OCI-LY3 (cell line): ENCODE measurements around the gene DNAH17.

Experiments
- H2AFZ ChIP-seq: fragments of 200-600, 300-600 bp; shearing (Covaris generic); 2 replicates; pipeline ENCODE4 v1.6.0; 2014; ENCODE audit warnings: antibody characterized with exemption, low read depth, low read length
- H3K27ac ChIP-seq: fragments of 200-600, 300-600 bp; sonication (generic); 2 replicates; pipeline ENCODE4 v1.5.1; 2014; ENCODE audit warnings: mild to moderate bottlenecking, low read length, moderate library complexity, mixed read lengths
- H3K27me3 ChIP-seq: fragments of 200-600, 300-600 bp; sonication (generic); 2 replicates; pipeline ENCODE4 v1.6.1; 2014; ENCODE audit warnings: low read depth, low read length, mixed read lengths
- H3K36me3 ChIP-seq: fragments of 200-600, 300-600 bp; sonication (generic); replicated peaks from 2 replicates; pipeline ENCODE3; 2014; ENCODE audit warnings: low read depth, low read length, mixed read lengths
- H3K4me1 ChIP-seq: fragments of 300-600, 200-600 bp; sonication (generic); 2 replicates; pipeline ENCODE4 v1.6.1; 2014; ENCODE audit warnings: low read length, mixed read lengths
- H3K4me2 ChIP-seq: fragments of 200-600, 300-600 bp; sonication (generic); 2 replicates; pipeline ENCODE4 v1.6.1; 2014; ENCODE audit warnings: low read length, mixed read lengths
- H3K4me3 ChIP-seq: fragments of 300-600, 200-600 bp; sonication (generic); 2 replicates; pipeline ENCODE4 v1.5.1; 2014; ENCODE audit warnings: antibody characterized with exemption, mild to moderate bottlenecking, low read length, moderate library complexity
- H3K79me2 ChIP-seq: fragments of 300-600, 200-600 bp; shearing (Covaris generic); 2 replicates; pipeline ENCODE4 v1.6.1; 2014; ENCODE audit warnings: mild to moderate bottlenecking, low read length, mixed read lengths
- H3K9ac ChIP-seq: fragments of 300-600, 200-600 bp; shearing (Covaris generic); 2 replicates; pipeline ENCODE4 v1.6.0; 2014; ENCODE audit warnings: mild to moderate bottlenecking, low read length, moderate library complexity
- H3K9me3 ChIP-seq: fragments of 200-600, 300-600 bp; shearing (Covaris generic); 2 replicates; pipeline ENCODE4 v1.6.1; 2014; ENCODE audit warnings: low read length, mixed read lengths; ENCODE audit not compliant: insufficient read depth
- H4K20me1 ChIP-seq: fragments of 200-600, 300-600 bp; sonication (generic); 2 replicates; pipeline ENCODE4 v1.6.1; 2016; ENCODE audit warnings: low read length, mixed read lengths; ENCODE audit not compliant: insufficient read depth
- EZH2phosphoT487 ChIP-seq: fragments of 200-600 bp; shearing (Covaris generic); IDR thresholded peaks from 2 replicates; pipeline ENCODE4 v1.6.1; 2018; ENCODE audit warnings: antibody characterized with exemption, mixed run types, low read depth
- TF ChIP-seq, protein P1 (sequence below): fragments of 200-600, 300-600 bp; sonication (generic); IDR thresholded peaks from 2 replicates; pipeline ENCODE4 v1.5.1; 2014; ENCODE audit warnings: antibody characterized with exemption, low read length, low read depth

The DNAH17 gene

DNA sequence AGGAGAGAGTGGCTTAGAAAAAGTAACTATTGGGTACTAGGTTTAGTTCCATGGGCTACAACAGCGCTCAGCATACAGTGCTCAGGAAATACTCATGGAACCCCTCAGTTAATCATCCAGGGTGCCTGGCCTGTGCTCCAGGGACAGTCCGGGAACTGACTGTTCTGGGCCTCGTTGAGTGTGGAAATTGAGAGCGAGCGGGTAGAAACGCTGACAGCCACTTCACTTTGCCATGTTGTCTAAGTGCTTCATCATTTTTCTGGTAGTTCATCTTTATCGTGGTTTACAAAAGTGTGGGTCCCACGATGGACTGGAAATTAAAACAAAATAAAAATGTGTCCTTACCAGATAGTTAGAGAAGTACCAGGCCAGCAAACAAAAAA, 31.6 kb upstream of the DNAH17 start:
- Histone ChIP-seq H3K4me2 (no peak overlapping the region), H3K36me3 (no peaks in the 10 kb centered on the region), H3K4me1 (no peaks in the 10 kb centered on the region), H3K27me3 (peaks cover 2% of the 10 kb centered on the region; the same call in 1 of the 2 replicates), H3K4me3 (no peak overlapping the region), H3K79me2 (no peaks in the 10 kb centered on the region), H3K27ac (no peak overlapping the region), H4K20me1 (no peaks in the 10 kb centered on the region), H3K9me3 (no peaks in the 10 kb centered on the region), H2AFZ (no peak overlapping the region), H3K9ac (no peak overlapping the region)
- TF ChIP-seq EZH2phosphoT487, result no peak
- TF ChIP-seq, protein P1, sequence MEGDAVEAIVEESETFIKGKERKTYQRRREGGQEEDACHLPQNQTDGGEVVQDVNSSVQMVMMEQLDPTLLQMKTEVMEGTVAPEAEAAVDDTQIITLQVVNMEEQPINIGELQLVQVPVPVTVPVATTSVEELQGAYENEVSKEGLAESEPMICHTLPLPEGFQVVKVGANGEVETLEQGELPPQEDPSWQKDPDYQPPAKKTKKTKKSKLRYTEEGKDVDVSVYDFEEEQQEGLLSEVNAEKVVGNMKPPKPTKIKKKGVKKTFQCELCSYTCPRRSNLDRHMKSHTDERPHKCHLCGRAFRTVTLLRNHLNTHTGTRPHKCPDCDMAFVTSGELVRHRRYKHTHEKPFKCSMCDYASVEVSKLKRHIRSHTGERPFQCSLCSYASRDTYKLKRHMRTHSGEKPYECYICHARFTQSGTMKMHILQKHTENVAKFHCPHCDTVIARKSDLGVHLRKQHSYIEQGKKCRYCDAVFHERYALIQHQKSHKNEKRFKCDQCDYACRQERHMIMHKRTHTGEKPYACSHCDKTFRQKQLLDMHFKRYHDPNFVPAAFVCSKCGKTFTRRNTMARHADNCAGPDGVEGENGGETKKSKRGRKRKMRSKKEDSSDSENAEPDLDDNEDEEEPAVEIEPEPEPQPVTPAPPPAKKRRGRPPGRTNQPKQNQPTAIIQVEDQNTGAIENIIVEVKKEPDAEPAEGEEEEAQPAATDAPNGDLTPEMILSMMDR, result no peak

DNA sequence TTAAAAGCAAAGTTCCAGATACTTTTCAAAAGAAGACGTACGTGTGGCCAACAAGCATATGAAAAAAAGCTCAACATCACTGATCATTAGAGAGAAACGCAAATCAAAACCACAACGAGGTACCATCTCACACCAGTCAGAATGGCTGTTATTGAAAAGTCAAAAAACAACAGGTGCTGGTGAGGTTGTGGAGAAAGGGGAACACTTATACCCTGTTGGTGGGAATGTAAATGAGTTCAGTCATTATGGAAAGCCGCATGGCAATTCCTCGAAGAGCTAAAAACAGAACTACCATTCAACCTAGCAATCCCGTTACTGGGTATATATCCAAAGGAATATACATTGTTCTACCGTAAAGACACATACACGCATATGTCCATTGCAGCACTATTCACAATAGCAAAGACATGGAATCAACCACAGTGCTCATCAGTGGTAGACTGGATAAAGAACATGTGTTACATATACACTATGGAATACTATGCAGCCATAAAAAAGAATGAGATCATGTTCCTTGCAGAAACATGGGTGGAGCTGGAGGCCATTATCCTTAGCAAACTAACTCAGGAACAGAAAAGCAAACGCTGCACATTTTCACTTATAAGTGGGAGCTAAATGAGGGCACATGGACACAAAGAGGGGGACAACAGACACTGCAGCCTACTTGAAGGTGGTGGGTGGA, 31.1 kb upstream of the DNAH17 start:
- Histone ChIP-seq H3K4me3 (no peak overlapping the region), H4K20me1 (no peaks in the 10 kb centered on the region), H3K79me2 (no peaks in the 10 kb centered on the region), H3K9ac (no peak overlapping the region), H3K27ac (no peak overlapping the region), H3K4me2 (no peak overlapping the region), H2AFZ (no peak overlapping the region), H3K4me1 (no peaks in the 10 kb centered on the region), H3K27me3 (peaks cover 2% of the 10 kb centered on the region; the same call in 1 of the 2 replicates), H3K9me3 (no peaks in the 10 kb centered on the region), H3K36me3 (no peaks in the 10 kb centered on the region)
- no peak for TF ChIP-seq EZH2phosphoT487
- TF ChIP-seq, protein P1, result no peak

DNA sequence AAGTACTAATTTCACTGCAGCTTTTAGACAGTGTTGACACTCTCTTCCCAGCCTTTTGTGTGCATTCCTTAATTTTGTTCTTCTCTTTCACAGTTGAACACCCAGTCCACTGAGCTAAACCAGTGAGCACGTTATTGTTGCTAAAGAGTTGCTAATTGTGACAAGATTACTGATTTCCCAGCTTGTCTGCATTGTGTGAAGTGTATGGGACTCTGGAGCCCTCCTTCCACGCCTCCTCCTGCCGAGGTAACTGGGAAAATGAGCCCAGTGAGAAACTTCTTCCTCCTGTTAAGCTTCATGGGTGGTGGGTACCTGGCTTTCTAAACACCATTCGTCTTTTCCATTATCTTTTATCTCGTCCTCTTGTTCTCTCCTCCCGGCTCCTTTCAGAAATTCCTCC, 29.8 kb upstream of the DNAH17 start:
- Histone ChIP-seq H3K9me3 (no peaks in the 10 kb centered on the region), H2AFZ (no peak overlapping the region), H3K79me2 (no peaks in the 10 kb centered on the region), H4K20me1 (no peaks in the 10 kb centered on the region), H3K4me3 (no peak overlapping the region), H3K36me3 (no peaks in the 10 kb centered on the region), H3K27ac (no peak overlapping the region), H3K4me2 (no peak overlapping the region), H3K9ac (no peak overlapping the region), H3K27me3 (peaks cover 2% of the 10 kb centered on the region; the same call in 1 of the 2 replicates), H3K4me1 (no peaks in the 10 kb centered on the region)
- TF ChIP-seq, protein P1, result no peak
- TF ChIP-seq EZH2phosphoT487, result no peak

DNA sequence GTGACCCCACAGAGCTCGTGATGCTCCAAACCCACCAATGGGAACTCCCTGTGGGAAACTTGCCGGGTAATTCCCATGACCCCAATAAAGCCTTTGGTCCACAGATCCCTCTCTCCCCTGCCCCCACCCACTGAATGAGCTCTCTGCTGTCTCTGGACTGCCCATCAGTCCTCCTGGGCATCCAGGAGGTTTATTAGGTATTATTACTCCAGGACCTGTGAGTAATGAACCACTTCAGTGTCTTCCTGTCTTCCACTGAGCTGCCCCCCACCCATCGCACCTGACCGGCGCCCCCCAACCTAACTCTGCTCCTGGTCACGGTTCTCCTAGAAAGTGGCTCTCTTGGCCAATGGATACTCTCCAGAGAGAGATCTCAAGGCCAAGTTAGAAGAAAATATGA, 28.7 kb upstream of the DNAH17 start:
- H2AFZ ChIP-seq, result no peak overlapping the region
- TF ChIP-seq EZH2phosphoT487, result no peak
- TF ChIP-seq, protein P1, result no peak
- peaks cover under 1% of the 10 kb centered on the region; the same call in 1 of the 2 replicates for H3K27me3 ChIP-seq
- H4K20me1 ChIP-seq, result no peaks in the 10 kb centered on the region
- H3K9me3 ChIP-seq, result no peaks in the 10 kb centered on the region
- H3K27ac ChIP-seq, result no peak overlapping the region
- H3K36me3 ChIP-seq, result no peaks in the 10 kb centered on the region
- H3K4me2 ChIP-seq, result no peak overlapping the region
- no peak overlapping the region for H3K9ac ChIP-seq
- no peak overlapping the region for H3K4me3 ChIP-seq
- H3K79me2 ChIP-seq, result no peaks in the 10 kb centered on the region
- no peaks in the 10 kb centered on the region for H3K4me1 ChIP-seq
